IPS DF 4.7 (cell line): ENCODE measurements around the gene RAD51B.
"Not testable (repeated sequence)": the region's sequence is repeated elsewhere in the genome, so short reads cannot be mapped to it uniquely, and the experiment has no call there.

Experiments
- DNase-seq: peaks from one replicate; pipeline ENCODE4 v3.0.0-alpha.2; 2013; ENCODE audit warnings: low spot score; ENCODE audit errors: extremely low read depth

The RAD51B gene

GRCh38 chr14:68109132-68109900 lies 289.7 kb downstream of the RAD51B start:
- no peak for DNase-seq

- DNase-seq: no peak
Observed at GRCh38 chr14:68111097-68111852, 291.7 kb downstream of the RAD51B start.

- DNase-seq: no peak
Observed at GRCh38 chr14:68111853-68112270, 292.3 kb downstream of the RAD51B start.

GRCh38 chr14:68112442-68112841 lies 292.9 kb downstream of the RAD51B start:
- no peak for DNase-seq

GRCh38 chr14:68113343-68113930 lies 293.9 kb downstream of the RAD51B start:
- DNase-seq: no peak

- not testable (repeated sequence) for DNase-seq
Observed at GRCh38 chr14:68115952-68116351, 296.4 kb downstream of the RAD51B start.

- DNase-seq: no peak
Observed at GRCh38 chr14:68122651-68123050, 303.1 kb downstream of the RAD51B start.

GRCh38 chr14:68124050-68124449 lies 304.5 kb downstream of the RAD51B start:
- no peak for DNase-seq

GRCh38 chr14:68124979-68125731 lies 305.6 kb downstream of the RAD51B start:
- no peak for DNase-seq

GRCh38 chr14:68127166-68127565 lies 307.6 kb downstream of the RAD51B start:
- DNase-seq: no peak

- no peak for DNase-seq
Observed at GRCh38 chr14:68131907-68132306, 312.3 kb downstream of the RAD51B start.

GRCh38 chr14:68132563-68133121 lies 313.1 kb downstream of the RAD51B start:
- no peak for DNase-seq

GRCh38 chr14:68133856-68134255 lies 314.3 kb downstream of the RAD51B start:
- DNase-seq: no peak

- no peak for DNase-seq
Observed at GRCh38 chr14:68135028-68135427, 315.4 kb downstream of the RAD51B start.

GRCh38 chr14:68135566-68135965 lies 316.0 kb downstream of the RAD51B start:
- no peak for DNase-seq

GRCh38 chr14:68137704-68138619 lies 318.4 kb downstream of the RAD51B start:
- peak; percentile 91 for DNase-seq

- no peak for DNase-seq
Observed at GRCh38 chr14:68139431-68140075, 320.0 kb downstream of the RAD51B start.

GRCh38 chr14:68140076-68140741 lies 320.6 kb downstream of the RAD51B start:
- no peak for DNase-seq

GRCh38 chr14:68140806-68141205 lies 321.2 kb downstream of the RAD51B start:
- no peak for DNase-seq
